ENCODE data around the gene C5orf46.

DNA sequence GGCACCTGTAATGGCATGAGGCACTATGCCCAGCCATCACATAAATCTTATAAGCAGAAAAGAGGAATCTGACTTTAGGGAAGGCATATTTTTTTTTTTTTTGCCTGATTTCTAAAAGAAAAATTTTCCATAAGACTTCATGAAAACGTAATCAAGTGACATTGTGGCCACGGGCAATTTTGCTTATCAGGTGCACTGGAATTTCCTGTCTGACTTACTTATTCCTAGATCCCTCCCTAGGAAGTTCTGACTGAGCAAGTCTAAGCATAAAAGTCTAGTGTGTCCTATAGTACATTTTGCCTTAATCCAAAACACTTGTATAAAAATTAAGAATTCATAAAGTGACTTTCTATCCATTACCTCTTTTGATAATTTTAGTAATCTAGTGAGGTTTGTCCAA is 12.5 kb downstream of the C5orf46 start:
- no peak for TF ChIP-seq EZH2 (IDR thresholded peaks at IDR 0.05; ENCODE audit: borderline replicate concordance, low read depth, low read length)
- no peak for TF ChIP-seq POLR2AphosphoS5 (IDR thresholded peaks at IDR 0.05; ENCODE audit: control insufficient read depth, insufficient read depth, low read depth, low read length)
- no peak for TF ChIP-seq HDAC6 (IDR thresholded peaks at IDR 0.05; ENCODE audit: low read depth, low read length)
- TF ChIP-seq PHF8 (IDR thresholded peaks at IDR 0.05; ENCODE audit: borderline replicate concordance, low read length), result no peak
- TF ChIP-seq, protein P1, sequence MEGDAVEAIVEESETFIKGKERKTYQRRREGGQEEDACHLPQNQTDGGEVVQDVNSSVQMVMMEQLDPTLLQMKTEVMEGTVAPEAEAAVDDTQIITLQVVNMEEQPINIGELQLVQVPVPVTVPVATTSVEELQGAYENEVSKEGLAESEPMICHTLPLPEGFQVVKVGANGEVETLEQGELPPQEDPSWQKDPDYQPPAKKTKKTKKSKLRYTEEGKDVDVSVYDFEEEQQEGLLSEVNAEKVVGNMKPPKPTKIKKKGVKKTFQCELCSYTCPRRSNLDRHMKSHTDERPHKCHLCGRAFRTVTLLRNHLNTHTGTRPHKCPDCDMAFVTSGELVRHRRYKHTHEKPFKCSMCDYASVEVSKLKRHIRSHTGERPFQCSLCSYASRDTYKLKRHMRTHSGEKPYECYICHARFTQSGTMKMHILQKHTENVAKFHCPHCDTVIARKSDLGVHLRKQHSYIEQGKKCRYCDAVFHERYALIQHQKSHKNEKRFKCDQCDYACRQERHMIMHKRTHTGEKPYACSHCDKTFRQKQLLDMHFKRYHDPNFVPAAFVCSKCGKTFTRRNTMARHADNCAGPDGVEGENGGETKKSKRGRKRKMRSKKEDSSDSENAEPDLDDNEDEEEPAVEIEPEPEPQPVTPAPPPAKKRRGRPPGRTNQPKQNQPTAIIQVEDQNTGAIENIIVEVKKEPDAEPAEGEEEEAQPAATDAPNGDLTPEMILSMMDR (IDR thresholded peaks at IDR 0.05 in 2 of 3, conservative IDR thresholded peaks at IDR 0.05 in 1 of 3; ENCODE audit: insufficient read depth in 2 of 3, low read depth in 1 of 3, low read length in 3 of 3), result no peak
- no peak for TF ChIP-seq POLR2A (conservative IDR thresholded peaks at IDR 0.05)
